SK-N-SH (cell line): ENCODE measurements around the gene TXNDC11. TPM values are rescaled to one million over a fixed set of nuclear protein-coding genes. Genes with fewer than 3 reads are reported as not detected.

Experiments used
- CTCF ChIA-PET: fragments of 300-600, 350-600 bp; formaldehyde crosslinking; extraction: SDS; loops from one replicate; lab custom pipeline; 2021; lab: Yijun Ruan, JAX
- POLR2A ChIA-PET: fragments of 350-600 bp; sonication (Branson Sonifier 250); formaldehyde crosslinking; extraction: SDS; loops from one replicate; lab custom pipeline; 2020; ENCODE audit warnings: antibody characterized with exemption, inconsistent platforms; lab: Yijun Ruan, JAX
- DNase-seq: peaks from one replicate; pipeline ENCODE4 v3.0.0; 2012
- H2AFZ ChIP-seq: fragments of 200-600 bp; sonication (generic); 2 replicates; pipeline ENCODE4 v1.8.1; 2016; ENCODE audit warnings: antibody characterized with exemption, mild to moderate bottlenecking, low read depth
- H3F3A ChIP-seq: fragments of 200-600 bp; sonication (generic); replicated peaks from 2 replicates; pipeline ENCODE3; 2016; ENCODE audit warnings: antibody characterized with exemption, mild to moderate bottlenecking; ENCODE audit not compliant: insufficient read depth
- H3K27ac ChIP-seq, 2 experiments: fragments of 200-500 bp in 1 of 2; fragments of 200-600 bp in 1 of 2; sonication (Bioruptor generic) in 1 of 2; sonication (generic), shearing (Covaris generic) in 1 of 2; 2 replicates each; pipeline versions ENCODE4 v1.5.1 to v1.6.1; 2014 to 2016; ENCODE audit warnings: low read depth in 2 of 2, inconsistent platforms in 1 of 2, low read length in 1 of 2, mild to moderate bottlenecking in 1 of 2, mixed read lengths in 1 of 2
- H3K27me3 ChIP-seq: fragments of 200-600 bp; sonication (generic), shearing (Covaris generic); 2 replicates; pipeline ENCODE4 v1.6.1; 2016; ENCODE audit warnings: mixed run types; ENCODE audit not compliant: insufficient read depth
- H3K36me3 ChIP-seq, 2 experiments: fragments of 200-500 bp in 1 of 2; fragments of 200-600 bp in 1 of 2; sonication (Bioruptor generic) in 1 of 2; sonication (generic) in 1 of 2; replicated peaks in 1 of 2; 2 replicates each; pipeline versions ENCODE3 to v1.5.1; 2014 to 2016; ENCODE audit warnings: low read length in 1 of 2, mild to moderate bottlenecking in 1 of 2; ENCODE audit not compliant: insufficient read depth in 2 of 2, control insufficient read depth in 1 of 2
- H3K4me1 ChIP-seq, 2 experiments: fragments of 200-500 bp in 1 of 2; fragments of 200-600 bp in 1 of 2; sonication (Bioruptor generic) in 1 of 2; sonication (generic), shearing (Covaris generic) in 1 of 2; 2 replicates each; pipeline versions ENCODE4 v1.5.1 to v1.6.1; 2014 to 2016; ENCODE audit warnings: low read depth in 1 of 2, low read length in 1 of 2, mixed run types in 1 of 2; ENCODE audit not compliant: insufficient read depth in 2 of 2, control insufficient read depth in 1 of 2
- H3K4me2 ChIP-seq: fragments of 200-600 bp; sonication (generic), shearing (Covaris generic); 2 replicates; pipeline ENCODE4 v1.6.1; 2017; ENCODE audit warnings: mixed run types
- H3K4me3 ChIP-seq, 2 experiments: fragments of 200-500 bp in 1 of 2; fragments of 200-600 bp in 1 of 2; sonication (Bioruptor generic) in 1 of 2; sonication (generic), shearing (Covaris generic) in 1 of 2; 2 replicates each; pipeline versions ENCODE4 v1.5.1 to v1.8.1; 2014 to 2016; ENCODE audit warnings: low read depth in 2 of 2, inconsistent platforms in 1 of 2, low read length in 1 of 2, mild to moderate bottlenecking in 1 of 2, mixed read lengths in 1 of 2, moderate library complexity in 1 of 2
- H3K79me2 ChIP-seq: fragments of 200-600 bp; sonication (generic); 2 replicates; pipeline ENCODE4 v1.8.1; 2017; ENCODE audit warnings: mild to moderate bottlenecking; ENCODE audit not compliant: insufficient read depth
- H3K9ac ChIP-seq: fragments of 200-600 bp; sonication (generic); 2 replicates; pipeline ENCODE4 v1.6.1; 2017; ENCODE audit warnings: mixed run types
- H3K9me2 ChIP-seq: fragments of 200-600 bp; sonication (generic); 2 replicates; pipeline ENCODE4 v1.6.1; 2017; ENCODE audit warnings: mixed run types
- H3K9me3 ChIP-seq: fragments of 200-600 bp; sonication (generic); 2 replicates; pipeline ENCODE4 v1.6.1; 2017; ENCODE audit warnings: mixed run types, mild to moderate bottlenecking, moderate library complexity
- H4K20me1 ChIP-seq: fragments of 200-600 bp; sonication (generic); 2 replicates; pipeline ENCODE4 v1.6.1; 2017; ENCODE audit warnings: mild to moderate bottlenecking, mixed run types; ENCODE audit not compliant: insufficient read depth
- CHD2 ChIP-seq: fragments of 150-350 bp; IDR thresholded peaks from 2 replicates; pipeline ENCODE4 v1.6.1; 2018; ENCODE audit warnings: low read length; ENCODE audit not compliant: partially characterized antibody
- ELF1 ChIP-seq: IDR thresholded peaks from 2 replicates; pipeline ENCODE4 v1.4.0; 2012
- FOXJ3 ChIP-seq: sonication (generic); formaldehyde crosslinking; IDR thresholded peaks from 2 replicates; pipeline ENCODE4 v1.5.1; 2020; ENCODE audit warnings: mild to moderate bottlenecking, missing genetic modification reagents
- GATA2 ChIP-seq: sonication (generic); formaldehyde crosslinking; IDR thresholded peaks from 2 replicates; pipeline ENCODE4 v1.5.0; 2020; ENCODE audit warnings: mild to moderate bottlenecking, missing genetic modification reagents
- NFIC ChIP-seq: IDR thresholded peaks from 2 replicates; pipeline ENCODE4 v1.4.0; 2012; ENCODE audit warnings: borderline replicate concordance
- NRF1 ChIP-seq: IDR thresholded peaks from 2 replicates; pipeline ENCODE4 v1.6.1; 2012; ENCODE audit warnings: low read depth, mild to moderate bottlenecking, low read length
- POLR2AphosphoS5 ChIP-seq: IDR thresholded peaks from 2 replicates; pipeline ENCODE4 v1.6.1; 2012; ENCODE audit warnings: low read depth, low read length
- RFX5 ChIP-seq: IDR thresholded peaks from 2 replicates; pipeline ENCODE4 v1.6.1; 2012; ENCODE audit warnings: mild to moderate bottlenecking, improper control_type of control experiment, low read length
- TAF1 ChIP-seq: IDR thresholded peaks from 2 replicates; pipeline ENCODE4 v1.6.1; 2012; ENCODE audit warnings: low read depth, mild to moderate bottlenecking, low read length, moderate library complexity, borderline replicate concordance
- TCF12 ChIP-seq: IDR thresholded peaks from 2 replicates; pipeline ENCODE4 v1.4.0; 2012
- WGBS: methylation state at CpG from one replicate; pipeline ENCODE4 v1.1.6; 2017; ENCODE audit warnings: low lambda C conversion rate; 5-methylcytosine and 5-hydroxymethylcytosine counted together
- polyA plus RNA-seq, 3 experiments: library from polyadenylated mRNA; depleted of rRNA; stranded (reverse); fragments of >200 nt; gene quantifications; 2 replicates each; pipeline ENCODE4 v1.2.3, GENCODE V29; 2012
- TF ChIP-seq, protein P1 (sequence below): IDR thresholded peaks from 2 replicates; pipeline ENCODE4 v1.4.0; 2012; ENCODE audit warnings: low read depth
- TF ChIP-seq, protein P2 (sequence below): IDR thresholded peaks from 2 replicates; pipeline ENCODE4 v1.6.1; 2012; ENCODE audit warnings: mild to moderate bottlenecking, low read depth, low read length, moderate library complexity
- TF ChIP-seq, protein P3 (sequence below): fragments of 150-350 bp; IDR thresholded peaks from 2 replicates; pipeline ENCODE4 v1.6.1; 2016; ENCODE audit warnings: mild to moderate bottlenecking, low read depth, low read length

Gene TXNDC11
- polyA plus RNA-seq, 1 of the 3 experiments (the other 2 are of a cell fraction) = 37.0 TPM

DNA sequence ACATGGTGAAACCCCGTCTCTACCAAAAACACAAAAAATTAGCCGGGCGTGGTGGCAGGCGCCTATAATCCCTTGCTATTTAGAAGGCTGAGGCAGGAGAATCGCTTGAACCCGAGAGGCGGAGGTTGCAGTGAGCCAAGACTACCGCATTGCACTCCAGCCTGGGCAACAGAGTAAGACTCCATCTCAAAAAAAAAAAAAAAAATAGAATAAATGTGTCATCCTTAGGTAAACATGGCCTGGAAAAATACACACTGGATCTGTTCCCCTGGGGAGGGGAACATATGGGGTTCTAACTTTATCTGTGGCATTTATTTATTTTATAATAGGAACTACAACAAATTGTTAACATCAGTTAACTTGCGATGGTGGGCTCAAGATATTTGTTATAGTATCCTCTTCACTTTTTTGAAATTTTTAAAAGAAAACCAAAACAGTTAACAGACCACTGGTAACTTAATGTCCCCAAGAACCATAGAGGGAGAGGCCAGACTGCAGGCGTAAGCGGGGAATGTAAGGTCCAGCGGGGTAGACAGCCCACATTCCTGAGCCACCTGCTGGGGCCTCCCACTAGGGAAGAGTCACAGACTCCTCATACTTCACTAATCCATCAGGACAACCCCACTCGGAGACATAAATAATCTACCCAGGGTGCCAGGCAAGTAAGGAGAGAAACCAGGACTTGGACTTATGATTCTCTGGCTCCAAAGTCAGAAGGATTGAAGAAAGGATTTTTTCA is 12.5 kb upstream of the TXNDC11 start:
- Histone ChIP-seq H3K9me3 (no peaks in the 10 kb centered on the region), H3K36me3 (peaks cover 70 to 75% of the 10 kb centered on the region in 2 experiments), H3K27ac (no peak overlapping the region), H3F3A (peaks cover 12% of the 10 kb centered on the region), H3K4me2 (no peak overlapping the region), H3K27me3 (no peaks in the 10 kb centered on the region), H2AFZ (no peak overlapping the region), H3K79me2 (no peaks in the 10 kb centered on the region), H3K4me1 (no peaks in the 10 kb centered on the region), H4K20me1 (no peaks in the 10 kb centered on the region), H3K9me2 (no peaks in the 10 kb centered on the region), H3K9ac (no peak overlapping the region), H3K4me3 (no peak overlapping the region)
- CTCF ChIA-PET = no interaction called here
- POLR2A ChIA-PET = no interaction called here
- DNase-seq = no peak
- TF ChIP-seq ELF1 = no peak
- TF ChIP-seq, protein P1, sequence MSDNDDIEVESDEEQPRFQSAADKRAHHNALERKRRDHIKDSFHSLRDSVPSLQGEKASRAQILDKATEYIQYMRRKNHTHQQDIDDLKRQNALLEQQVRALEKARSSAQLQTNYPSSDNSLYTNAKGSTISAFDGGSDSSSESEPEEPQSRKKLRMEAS = no peak
- TF ChIP-seq, protein P2, sequence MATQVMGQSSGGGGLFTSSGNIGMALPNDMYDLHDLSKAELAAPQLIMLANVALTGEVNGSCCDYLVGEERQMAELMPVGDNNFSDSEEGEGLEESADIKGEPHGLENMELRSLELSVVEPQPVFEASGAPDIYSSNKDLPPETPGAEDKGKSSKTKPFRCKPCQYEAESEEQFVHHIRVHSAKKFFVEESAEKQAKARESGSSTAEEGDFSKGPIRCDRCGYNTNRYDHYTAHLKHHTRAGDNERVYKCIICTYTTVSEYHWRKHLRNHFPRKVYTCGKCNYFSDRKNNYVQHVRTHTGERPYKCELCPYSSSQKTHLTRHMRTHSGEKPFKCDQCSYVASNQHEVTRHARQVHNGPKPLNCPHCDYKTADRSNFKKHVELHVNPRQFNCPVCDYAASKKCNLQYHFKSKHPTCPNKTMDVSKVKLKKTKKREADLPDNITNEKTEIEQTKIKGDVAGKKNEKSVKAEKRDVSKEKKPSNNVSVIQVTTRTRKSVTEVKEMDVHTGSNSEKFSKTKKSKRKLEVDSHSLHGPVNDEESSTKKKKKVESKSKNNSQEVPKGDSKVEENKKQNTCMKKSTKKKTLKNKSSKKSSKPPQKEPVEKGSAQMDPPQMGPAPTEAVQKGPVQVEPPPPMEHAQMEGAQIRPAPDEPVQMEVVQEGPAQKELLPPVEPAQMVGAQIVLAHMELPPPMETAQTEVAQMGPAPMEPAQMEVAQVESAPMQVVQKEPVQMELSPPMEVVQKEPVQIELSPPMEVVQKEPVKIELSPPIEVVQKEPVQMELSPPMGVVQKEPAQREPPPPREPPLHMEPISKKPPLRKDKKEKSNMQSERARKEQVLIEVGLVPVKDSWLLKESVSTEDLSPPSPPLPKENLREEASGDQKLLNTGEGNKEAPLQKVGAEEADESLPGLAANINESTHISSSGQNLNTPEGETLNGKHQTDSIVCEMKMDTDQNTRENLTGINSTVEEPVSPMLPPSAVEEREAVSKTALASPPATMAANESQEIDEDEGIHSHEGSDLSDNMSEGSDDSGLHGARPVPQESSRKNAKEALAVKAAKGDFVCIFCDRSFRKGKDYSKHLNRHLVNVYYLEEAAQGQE = no peak
- no peak for TF ChIP-seq NFIC
- TF ChIP-seq TAF1 = no peak
- TF ChIP-seq NRF1 = no peak
- WGBS = 94% methylated on average over 13 of the region's 13 CpGs

DNA sequence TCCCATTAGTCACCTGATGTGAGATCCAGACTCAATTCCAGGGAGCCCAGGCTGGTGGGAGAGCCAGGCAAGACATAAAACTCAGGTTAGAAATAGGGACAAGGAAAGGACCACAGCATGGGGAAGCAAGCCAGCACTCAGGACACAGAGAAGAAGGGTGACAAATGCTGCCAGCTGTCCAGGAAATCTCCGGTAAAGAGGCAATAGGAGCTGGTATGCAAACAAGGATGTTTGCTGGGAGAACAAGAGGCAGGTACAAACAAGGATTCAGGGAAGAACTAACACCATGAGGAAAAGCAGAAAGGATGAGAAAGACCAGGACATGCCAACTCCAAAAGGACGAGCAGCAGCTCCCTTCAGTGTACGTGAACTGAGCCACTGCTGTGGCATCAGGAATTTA is 10.2 kb upstream of the TXNDC11 start:
- TF ChIP-seq GATA2 (CRISPR knock-in tag) = no peak
- no peak for TF ChIP-seq TCF12
- TF ChIP-seq, protein P3, sequence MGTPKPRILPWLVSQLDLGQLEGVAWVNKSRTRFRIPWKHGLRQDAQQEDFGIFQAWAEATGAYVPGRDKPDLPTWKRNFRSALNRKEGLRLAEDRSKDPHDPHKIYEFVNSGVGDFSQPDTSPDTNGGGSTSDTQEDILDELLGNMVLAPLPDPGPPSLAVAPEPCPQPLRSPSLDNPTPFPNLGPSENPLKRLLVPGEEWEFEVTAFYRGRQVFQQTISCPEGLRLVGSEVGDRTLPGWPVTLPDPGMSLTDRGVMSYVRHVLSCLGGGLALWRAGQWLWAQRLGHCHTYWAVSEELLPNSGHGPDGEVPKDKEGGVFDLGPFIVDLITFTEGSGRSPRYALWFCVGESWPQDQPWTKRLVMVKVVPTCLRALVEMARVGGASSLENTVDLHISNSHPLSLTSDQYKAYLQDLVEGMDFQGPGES = no peak
- no peak for TF ChIP-seq RFX5
- no peak for TF ChIP-seq CHD2
- TF ChIP-seq POLR2AphosphoS5 = no peak
- TF ChIP-seq NRF1 = no peak
- TF ChIP-seq FOXJ3 (CRISPR knock-in tag) = no peak
- peaks cover 53 to 62% of the 10 kb centered on the region in 2 experiments for H3K36me3 ChIP-seq

More for the DNA sequence above, 10.2 kb upstream of the TXNDC11 start:
- Histone ChIP-seq H3K79me2 (no peaks in the 10 kb centered on the region), H3K9me2 (no peaks in the 10 kb centered on the region), H4K20me1 (no peaks in the 10 kb centered on the region), H2AFZ (no peak overlapping the region), H3K4me3 (no peak overlapping the region), H3K4me1 (no peaks in the 10 kb centered on the region), H3K9me3 (no peaks in the 10 kb centered on the region), H3K4me2 (no peak overlapping the region), H3K9ac (no peak overlapping the region), H3K27me3 (no peaks in the 10 kb centered on the region), H3K27ac (no peak overlapping the region), H3F3A (peaks cover 14% of the 10 kb centered on the region)
- DNase-seq = no peak
- 94% methylated on average over 3 of the region's 3 CpGs for WGBS
- POLR2A ChIA-PET = interaction anchor here (1.2 kb wide), 1 partner anchor 9 kb away, joined by 3 read pairs; no protein-coding TSS in a partner anchor
- CTCF ChIA-PET = no interaction called here
